ENCODE results near the gene DSP. TPM values are rescaled to one million over a fixed set of nuclear protein-coding genes. Genes with fewer than 3 reads are reported as not detected.

Gene DSP
- total RNA-seq, 3 donors from 2014 or later = 2.1 to 165 (median 95.4) TPM

- no peaks in the 10 kb centered on the region for H3K36me3 ChIP-seq
- TF ChIP-seq CTCF (IDR thresholded peaks at IDR 0.05) = no peak
- no peak for TF ChIP-seq POLR2AphosphoS5 (IDR thresholded peaks at IDR 0.05)
- TF ChIP-seq POLR2A (IDR thresholded peaks at IDR 0.05) = no peak
- intact Hi-C loops (cut with DNase I; ENCODE audit: low total_unique reads) = loop anchor here (5.0 kb wide), 1 partner anchor 802 kb away; no protein-coding TSS in a partner anchor
Measured at GRCh38 chr6:7624796-7625710, 83.6 kb downstream of the DSP start.

DNA sequence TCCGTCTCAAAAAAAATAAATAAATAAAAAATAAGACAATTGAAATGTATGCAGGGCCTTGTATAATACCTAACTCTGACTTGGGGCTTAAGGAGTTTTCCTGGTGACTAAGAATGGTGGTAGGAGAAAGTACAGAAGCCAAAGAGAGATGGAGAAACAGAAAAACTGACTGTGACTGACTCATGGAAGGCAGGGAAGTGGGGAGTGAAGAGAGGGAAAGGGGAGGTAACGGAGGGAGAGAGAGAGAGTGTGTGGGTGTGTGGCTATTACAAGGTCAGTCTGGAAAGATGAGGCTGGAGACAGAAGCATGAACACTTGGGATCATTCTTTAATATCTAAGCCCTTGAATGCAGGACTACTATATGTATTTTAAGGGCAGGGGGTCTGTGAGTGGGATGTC is 87.0 kb downstream of the DSP start:
- no peak for TF ChIP-seq POLR2A (IDR thresholded peaks at IDR 0.05)
- no peak for TF ChIP-seq CTCF (IDR thresholded peaks at IDR 0.05)
- TF ChIP-seq POLR2AphosphoS5 (IDR thresholded peaks at IDR 0.05) = no peak
- intact Hi-C loops (cut with DNase I; ENCODE audit: low total_unique reads) = loop anchor here (2.0 to 5.0 kb wide), 2 partner anchors 52 to 799 kb away; no protein-coding TSS in a partner anchor
- DNase-seq (ENCODE audit: low spot score in 2 of 2) = no peak

More at GRCh38 chr6:7624796-7625710, 83.6 kb downstream of the DSP start:
- no peak overlapping the region for H3K27ac ChIP-seq
- H3K4me3 ChIP-seq = no peak overlapping the region
- no peaks in the 10 kb centered on the region for H3K27me3 ChIP-seq
- H3K9me3 ChIP-seq = no peaks in the 10 kb centered on the region
- no peak for DNase-seq (ENCODE audit: low spot score in 2 of 2)
- H3K4me1 ChIP-seq = no peaks in the 10 kb centered on the region

GRCh38 chr6:7628909-7629308 is 87.4 kb downstream of the DSP start:
- Histone ChIP-seq H3K4me1 (no peaks in the 10 kb centered on the region), H3K4me3 (peak overlapping the region in 1 of 3 donors; percentile 8), H3K36me3 (no peaks in the 10 kb centered on the region), H3K9me3 (no peaks in the 10 kb centered on the region), H3K27me3 (no peaks in the 10 kb centered on the region), H3K27ac (peak overlapping the region in 1 of 2 donors; percentile 43)
- TF ChIP-seq POLR2A (IDR thresholded peaks at IDR 0.05) (no peak), CTCF (IDR thresholded peaks at IDR 0.05) (no peak), POLR2AphosphoS5 (IDR thresholded peaks at IDR 0.05) (no peak)
- intact Hi-C loops (cut with DNase I; ENCODE audit: low total_unique reads) = loop anchor here (2.0 to 5.0 kb wide), 2 partner anchors 52 to 798 kb away; no protein-coding TSS in a partner anchor
- no peak for DNase-seq (ENCODE audit: low spot score in 2 of 2)

More for the DNA sequence above, 87.0 kb downstream of the DSP start:
- Histone ChIP-seq H3K27me3 (no peaks in the 10 kb centered on the region), H3K27ac (peak overlapping the region in 1 of 2 donors; percentile 43), H3K9me3 (no peaks in the 10 kb centered on the region), H3K36me3 (no peaks in the 10 kb centered on the region), H3K4me3 (peak overlapping the region in 1 of 3 donors; percentile 8), H3K4me1 (no peaks in the 10 kb centered on the region)

DNA sequence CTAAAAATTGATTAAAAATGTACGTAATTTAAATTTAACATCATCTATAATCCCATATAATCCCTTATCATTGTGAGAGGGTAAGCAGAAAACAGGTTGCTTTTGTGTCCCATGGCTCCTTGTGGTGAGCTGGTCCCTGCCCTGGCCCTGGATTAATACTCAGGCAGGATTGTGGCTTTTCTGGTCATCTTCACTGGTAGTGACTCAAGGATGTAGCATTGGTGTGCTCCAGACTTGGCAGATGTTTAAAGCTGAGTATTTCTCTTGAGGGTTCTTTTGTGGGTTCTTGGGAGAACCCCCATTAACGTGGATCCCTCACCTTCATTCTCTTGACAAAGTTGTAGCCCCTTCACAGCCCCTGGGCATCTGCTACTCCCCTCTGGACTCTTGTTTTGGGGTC is 87.8 kb downstream of the DSP start:
- no peak for DNase-seq (ENCODE audit: low spot score in 2 of 2)

More for the DNA sequence above, 87.8 kb downstream of the DSP start:
- no peak overlapping the region for H3K27ac ChIP-seq
- no peak overlapping the region for H3K4me3 ChIP-seq
- no peaks in the 10 kb centered on the region for H3K27me3 ChIP-seq
- H3K9me3 ChIP-seq = no peaks in the 10 kb centered on the region
- intact Hi-C loops (cut with DNase I; ENCODE audit: low total_unique reads) = loop anchor here (2.0 to 5.0 kb wide), 2 partner anchors 51 to 798 kb away; no protein-coding TSS in a partner anchor
- H3K36me3 ChIP-seq = no peaks in the 10 kb centered on the region
- TF ChIP-seq CTCF (IDR thresholded peaks at IDR 0.05) = no peak
- no peak for TF ChIP-seq POLR2AphosphoS5 (IDR thresholded peaks at IDR 0.05)
- TF ChIP-seq POLR2A (IDR thresholded peaks at IDR 0.05) = no peak
- H3K4me1 ChIP-seq = no peaks in the 10 kb centered on the region
